ENCODE results near the gene FCN3. TPM values are rescaled to one million over a fixed set of nuclear protein-coding genes. Genes with fewer than 3 reads are reported as not detected.

The FCN3 gene
- total and polyA plus RNA-seq, 9 of the 15 experiments (the other 6 are each of a cell fraction or from before 2014, with no cell fraction given) = 0.49 TPM; not detected in 8

- no peak for TF ChIP-seq MBD1 (CRISPR knock-in tag; IDR thresholded peaks at IDR 0.05)
- TF ChIP-seq KLF10 (CRISPR knock-in tag; IDR thresholded peaks at IDR 0.05) = no peak
- TF ChIP-seq ATF6 (CRISPR knock-in tag; IDR thresholded peaks at IDR 0.05) = peak; percentile 86; the same call in 1 of the 2 replicates
- TF ChIP-seq SLC30A9 (CRISPR knock-in tag; IDR thresholded peaks at IDR 0.05) = no peak
- no peak; the same call in 1 of the 2 replicates for TF ChIP-seq CREB3L1 (IDR thresholded peaks at IDR 0.05; ENCODE audit: borderline replicate concordance, low read depth)
- TF ChIP-seq FOXP4 (CRISPR knock-in tag; IDR thresholded peaks at IDR 0.05; ENCODE audit: borderline replicate concordance) = no peak
- no peak for TF ChIP-seq HMGXB4 (CRISPR knock-in tag; IDR thresholded peaks at IDR 0.05)
These were observed 31.6 kb downstream of the FCN3 start (continued) for GRCh38 chr1:27342778-27343638.
